HCT116 (cell line): ENCODE data around the gene MAML1. TPM values are rescaled to one million over a fixed set of nuclear protein-coding genes. Genes with fewer than 3 reads are reported as not detected.

ENCODE experiments used
- ATAC-seq: fragments of 200-7000 bp; cut with Tn5 transposase; 2 replicates; pipeline ENCODE4 v1.9.1; 2020; ENCODE audit warnings: mild to moderate bottlenecking, moderate library complexity
- BruUV-seq: library from RNA; stranded (reverse); fragments of 400-500 nt; replicated peaks from 2 replicates; lab custom pipeline; 2021; lab: Mats Ljungman, UMichigan
- CTCF ChIA-PET: fragments of 300-600 bp; sonication (Branson Sonifier 250); formaldehyde crosslinking; loops from one replicate; lab custom pipeline; 2021; ENCODE audit warnings: antibody characterized with exemption; lab: Charles Lee
- POLR2A ChIA-PET: fragments of 300-600, 350-600 bp; sonication (Branson Sonifier 250); formaldehyde crosslinking; loops from one replicate; lab custom pipeline; 2021; ENCODE audit warnings: antibody characterized with exemption; lab: Charles Lee
- RAD21 ChIA-PET, 2 experiments: fragments of 300-600 bp; sonication (Branson Sonifier 250); formaldehyde crosslinking; loops; one replicate each; lab custom pipeline; 2023; ENCODE audit warnings: low total read pairs in 2 of 2; ENCODE audit not compliant: uncharacterized antibody in 2 of 2, unreplicated experiment in 2 of 2, low non-redundant PET in 1 of 2; lab: Charles Lee
- DNase-seq: peaks from one replicate; pipeline ENCODE4 v3.0.0-alpha.2; 2010; ENCODE audit warnings: low read depth, low spot score
- H2AFZ ChIP-seq: fragments of 200-600 bp; shearing (Covaris generic), sonication (generic); 2 replicates; pipeline ENCODE4 v1.6.1; 2017; ENCODE audit warnings: low read depth, mixed run types, mixed read lengths, antibody characterized with exemption, low read length; ENCODE audit not compliant: poor library complexity, severe bottlenecking
- H3K27ac ChIP-seq: 2 replicates; pipeline ENCODE4 v1.5.1; 2012; ENCODE audit warnings: low read depth, low read length
- H3K27me3 ChIP-seq: fragments of 200-600 bp; sonication (generic); 2 replicates; pipeline ENCODE4 v1.6.1; 2016; ENCODE audit warnings: mixed run types, low read length, mixed read lengths; ENCODE audit not compliant: insufficient read depth
- H3K36me3 ChIP-seq, 2 experiments: fragments of 200-500 bp in 1 of 2; fragments of 200-600 bp in 1 of 2; sonication (Bioruptor generic) in 1 of 2; sonication (generic) in 1 of 2; 2 replicates each; pipeline versions ENCODE4 v1.5.1 to v1.6.1; 2014 to 2016; ENCODE audit warnings: low read length in 2 of 2, inconsistent platforms in 1 of 2, mixed read lengths in 1 of 2, mixed run types in 1 of 2; ENCODE audit not compliant: insufficient read depth in 2 of 2, control insufficient read depth in 1 of 2
- H3K4me1 ChIP-seq, 2 experiments: fragments of 200-600 bp in 1 of 2; sonication (generic) in 1 of 2; 2 replicates each; pipeline versions ENCODE4 v1.5.1 to v1.6.1; 2012 to 2017; ENCODE audit warnings: low read length in 2 of 2, inconsistent platforms in 1 of 2, mild to moderate bottlenecking in 1 of 2, mixed read lengths in 1 of 2, mixed run types in 1 of 2, moderate library complexity in 1 of 2; ENCODE audit not compliant: insufficient read depth in 2 of 2, control insufficient read depth in 1 of 2
- H3K4me2 ChIP-seq: fragments of 200-600 bp; sonication (generic); 2 replicates; pipeline ENCODE4 v1.6.1; 2017; ENCODE audit warnings: mixed run types, low read length, mixed read lengths
- H3K4me3 ChIP-seq, 2 experiments: fragments of 200-600 bp in 1 of 2; sonication (generic) in 1 of 2; replicated peaks in 1 of 2; 2 replicates each; pipeline ENCODE4 v1.5.1; 2011 to 2016; ENCODE audit warnings: low read length in 2 of 2, control low read depth in 1 of 2, low read depth in 1 of 2, mild to moderate bottlenecking in 1 of 2, mixed read lengths in 1 of 2, mixed run types in 1 of 2
- H3K79me2 ChIP-seq: fragments of 200-600 bp; sonication (generic); 2 replicates; pipeline ENCODE4 v1.6.1; 2017; ENCODE audit warnings: mild to moderate bottlenecking, mixed run types, low read length, moderate library complexity, mixed read lengths; ENCODE audit not compliant: insufficient read depth
- H3K9ac ChIP-seq: fragments of 200-600 bp; sonication (generic); 2 replicates; pipeline ENCODE4 v1.6.1; 2016; ENCODE audit warnings: low read length, mixed read lengths
- H3K9me2 ChIP-seq: fragments of 200-600 bp; sonication (generic), shearing (Covaris generic); 2 replicates; pipeline ENCODE4 v1.6.1; 2017; ENCODE audit warnings: mixed run types, mild to moderate bottlenecking, moderate library complexity; ENCODE audit not compliant: insufficient read depth
- H3K9me3 ChIP-seq, 2 experiments: fragments of 200-500 bp in 1 of 2; fragments of 200-600 bp in 1 of 2; sonication (Bioruptor generic) in 1 of 2; sonication (generic) in 1 of 2; 2 replicates each; pipeline ENCODE4 v1.6.1; 2014 to 2017; ENCODE audit warnings: low read length in 2 of 2, mixed read lengths in 2 of 2, inconsistent platforms in 1 of 2, low read depth in 1 of 2, mild to moderate bottlenecking in 1 of 2, mixed run types in 1 of 2, moderate library complexity in 1 of 2; ENCODE audit not compliant: control insufficient read depth in 1 of 2, insufficient read depth in 1 of 2
- H4K20me1 ChIP-seq: fragments of 200-600 bp; sonication (generic), shearing (Covaris generic); 2 replicates; pipeline ENCODE4 v1.6.1; 2017; ENCODE audit warnings: mixed run types, mild to moderate bottlenecking, moderate library complexity; ENCODE audit not compliant: insufficient read depth
- CBX3 ChIP-seq: IDR thresholded peaks from 2 replicates; pipeline ENCODE4 v1.6.1; 2012; ENCODE audit warnings: low read depth
- CEBPB ChIP-seq: IDR thresholded peaks from 2 replicates; pipeline ENCODE4 v1.6.1; 2012; ENCODE audit warnings: low read depth
- CTCF ChIP-seq, 3 experiments: fragments of 200-600 bp in 1 of 3; sonication (generic) in 1 of 3; IDR thresholded peaks in 2 of 3; conservative IDR thresholded peaks in 1 of 3; 2 replicates each; pipeline ENCODE4 v1.5.1; 2012 to 2017; ENCODE audit warnings: low read depth in 2 of 3, low read length in 2 of 3, antibody characterized with exemption in 1 of 3, borderline replicate concordance in 1 of 3, control low read depth in 1 of 3, mild to moderate bottlenecking in 1 of 3, mixed read lengths in 1 of 3, mixed run types in 1 of 3, moderate library complexity in 1 of 3; ENCODE audit not compliant: insufficient read depth in 1 of 3
- EZH2 ChIP-seq: fragments of 200-600 bp; sonication (generic); IDR thresholded peaks from 2 replicates; pipeline ENCODE4 v1.6.1; 2017; ENCODE audit warnings: antibody characterized with exemption, mixed run types
- POLR2AphosphoS5 ChIP-seq: IDR thresholded peaks from 2 replicates; pipeline ENCODE4 v1.6.1; 2011; ENCODE audit warnings: mild to moderate bottlenecking, low read depth, low read length, moderate library complexity
- REST ChIP-seq: IDR thresholded peaks from 2 replicates; pipeline ENCODE4 v1.6.1; 2012; ENCODE audit warnings: low read depth
- SIN3A ChIP-seq: IDR thresholded peaks from 2 replicates; pipeline ENCODE4 v1.6.1; 2012; ENCODE audit warnings: low read depth
- SP1 ChIP-seq: IDR thresholded peaks from 2 replicates; pipeline ENCODE4 v1.6.1; 2012; ENCODE audit warnings: low read depth
- YY1 ChIP-seq: IDR thresholded peaks from 2 replicates; pipeline ENCODE4 v1.6.1; 2011; ENCODE audit warnings: low read length, low read depth, moderate library complexity, mild to moderate bottlenecking; ENCODE audit not compliant: insufficient replicate concordance; ENCODE audit errors: extremely low read depth
- ZBTB33 ChIP-seq: IDR thresholded peaks from 2 replicates; pipeline ENCODE4 v1.6.1; 2011; ENCODE audit warnings: mild to moderate bottlenecking, low read length, moderate library complexity; ENCODE audit not compliant: insufficient replicate concordance; ENCODE audit errors: extremely low read depth
- ZFX ChIP-seq: fragments of 450-650 bp; IDR thresholded peaks from 2 replicates; pipeline ENCODE4 v1.6.1; 2017
- ZNF274 ChIP-seq: fragments of 200-500 bp; sonication (Bioruptor generic); IDR thresholded peaks from 2 replicates; pipeline ENCODE4 v1.6.1; 2014; ENCODE audit warnings: mild to moderate bottlenecking, low read depth, low read length, inconsistent platforms
- intact Hi-C: fragments of 100-400 bp; cut with micrococcal nuclease; formaldehyde crosslinking; loops from 2 replicates; pipeline ENCODE4 v1.10.0; 2022
- total RNA-seq: library from RNA; stranded (reverse); gene quantifications from one replicate; pipeline ENCODE4 v1.2.1, GENCODE V29; 2021; ENCODE audit not compliant: unreplicated experiment
- TF ChIP-seq, protein P1 (sequence below): IDR thresholded peaks from 2 replicates; pipeline ENCODE4 v1.6.1; 2012

MAML1 gene
- total RNA-seq, 1 experiment from 2014 or later, result 29.5 TPM

- peaks cover 37% of the 10 kb centered on the region for H3K79me2 ChIP-seq
These were observed 86.9 kb downstream of the MAML1 start for GRCh38 chr5:179819296-179820126.

More at GRCh38 chr5:179819296-179820126, 86.9 kb downstream of the MAML1 start:
- TF ChIP-seq EZH2 (no peak), CBX3 (no peak), CEBPB (no peak), CTCF (IDR thresholded peaks at IDR 0.05 in 2 of 3, conservative IDR thresholded peaks at IDR 0.05 in 1 of 3; ENCODE audit: borderline replicate concordance in 1 of 3, insufficient read depth in 1 of 3, low read depth in 2 of 3, low read length in 2 of 3) (no peak), ZNF274 (no peak), SIN3A (no peak), ZBTB33 (no peak), SP1 (no peak), POLR2AphosphoS5 (0 out of 2 replicates have a peak, but pooled peaks have one; percentile 8), YY1 (no peak), REST (no peak), ZFX (peak; percentile 92)
- TF ChIP-seq, protein P1, sequence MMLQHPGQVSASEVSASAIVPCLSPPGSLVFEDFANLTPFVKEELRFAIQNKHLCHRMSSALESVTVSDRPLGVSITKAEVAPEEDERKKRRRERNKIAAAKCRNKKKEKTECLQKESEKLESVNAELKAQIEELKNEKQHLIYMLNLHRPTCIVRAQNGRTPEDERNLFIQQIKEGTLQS, result no peak
- BruUV-seq, result no TSS peak
- Histone ChIP-seq H3K4me2 (peak overlapping the region; percentile 94), H3K9ac (peak overlapping the region; percentile 97), H3K36me3 (peaks cover 17 to 29% of the 10 kb centered on the region in 2 experiments; a peak in 3 of 4 replicates), H3K9me2 (no peaks in the 10 kb centered on the region), H3K9me3 (no peaks in the 10 kb centered on the region), H3K4me1 (peaks cover 35 to 52% of the 10 kb centered on the region in 2 experiments), H3K4me3 (peak overlapping the region; percentile 31 to 87; a peak in 2 of 4 replicates), H4K20me1 (peaks cover 12% of the 10 kb centered on the region; the same call in 1 of the 2 replicates), H3K27me3 (no peaks in the 10 kb centered on the region), H3K27ac (peak overlapping the region; percentile 99), H2AFZ (no peak overlapping the region)
- intact Hi-C loops, result loop anchor here (1.0 to 2.0 kb wide), 3 partner anchors 8 to 39 kb away; partner anchors contain the start of genes MGAT4B and MRNIP
- CTCF ChIA-PET, result interaction anchor here (0.6 to 2.2 kb wide), 2 partner anchors 17 to 24 kb away, joined by 4 to 8 read pairs; no protein-coding TSS in a partner anchor
- no peak for DNase-seq
- POLR2A ChIA-PET, result interaction anchor here (0.8 to 2.5 kb wide), 7 partner anchors 8 to 196 kb away, joined by 3 to 18 read pairs (median 4); partner anchors contain the start of genes HNRNPH1 and MAML1
- RAD21 ChIA-PET, result interaction anchor here in 1 of 2 experiments (1.2 kb wide), 1 partner anchor 13 kb away, joined by 3 read pairs; the partner anchor contains the start of gene MGAT4B
- peak; percentile 20 for ATAC-seq
